ENCODE results near the gene RNU6-1.

RNU6-1 gene

DNA sequence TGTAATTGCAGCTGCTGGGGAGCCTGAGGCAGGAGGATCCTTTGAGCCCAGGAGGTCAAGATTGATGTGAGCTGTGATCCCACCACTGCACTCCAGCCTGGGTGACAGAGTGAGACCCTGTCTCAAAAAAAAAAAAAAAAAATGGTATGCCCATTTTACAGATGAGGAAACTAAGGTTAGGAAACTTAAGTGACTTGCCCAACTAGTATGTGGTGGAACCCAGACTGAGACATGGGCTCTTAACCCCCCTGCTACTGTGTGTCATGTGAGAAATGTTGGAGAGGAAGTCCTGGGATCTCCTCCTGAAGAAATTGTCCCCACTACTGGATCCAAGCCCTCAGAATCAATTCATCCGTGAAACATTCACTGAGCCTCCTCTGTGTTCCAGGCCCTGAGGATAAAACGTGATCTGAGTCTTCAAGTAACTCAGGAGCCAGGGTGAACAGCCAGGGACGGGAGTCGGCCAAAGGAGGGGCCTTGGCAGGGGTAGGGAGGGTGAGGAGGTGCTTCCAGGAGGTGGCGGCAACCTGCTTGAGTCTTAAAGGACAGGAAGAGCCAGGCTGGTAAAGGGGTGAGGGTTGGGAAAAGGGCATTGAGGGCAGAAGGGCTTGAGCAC is 19.6 kb upstream of the RNU6-1 start:
- no peaks in the 10 kb centered on the region for H3K27me3 ChIP-seq
- TF ChIP-seq Cebpa-rat (IDR thresholded peaks at IDR 0.05): no peak
- no peak overlapping the region for H3K4me3 ChIP-seq
- H3K27ac ChIP-seq: 0 out of 2 replicates have a peak overlapping the region, but pooled peaks have one; percentile 9
- H3K36me3 ChIP-seq: no peaks in the 10 kb centered on the region
- H3K4me2 ChIP-seq: peak overlapping the region; percentile 54
- no peaks in the 10 kb centered on the region for H3K9me3 ChIP-seq
- H3K4me1 ChIP-seq: peaks cover 43% of the 10 kb centered on the region
- H4K20me1 ChIP-seq: no peaks in the 10 kb centered on the region
- H3K9ac ChIP-seq: no peak overlapping the region

DNA sequence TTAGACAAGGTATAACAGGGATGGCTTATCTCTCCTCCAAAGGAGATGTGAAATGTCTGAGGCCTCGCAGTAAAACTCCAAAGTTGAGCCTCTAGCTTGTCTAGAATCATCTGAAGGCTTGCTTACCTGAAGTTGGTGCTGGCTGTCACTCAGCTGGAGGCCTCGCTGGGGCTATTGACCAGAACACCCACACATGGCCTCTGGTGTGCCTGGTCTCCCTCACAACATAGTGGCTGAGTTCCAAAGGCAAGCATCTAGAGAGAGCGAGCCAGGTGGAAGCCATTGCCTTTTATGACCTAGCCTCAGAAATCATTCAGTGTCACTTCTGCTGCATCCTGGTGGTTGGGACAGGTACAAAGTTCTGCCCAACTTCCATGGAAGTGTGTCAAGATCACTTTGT is 17.4 kb upstream of the RNU6-1 start:
- Histone ChIP-seq H3K9me3 (no peaks in the 10 kb centered on the region), H3K27me3 (no peaks in the 10 kb centered on the region), H3K4me2 (no peak overlapping the region), H4K20me1 (no peaks in the 10 kb centered on the region), H3K27ac (no peak overlapping the region), H3K36me3 (no peaks in the 10 kb centered on the region), H3K4me1 (peaks cover 43% of the 10 kb centered on the region), H3K4me3 (no peak overlapping the region), H3K9ac (no peak overlapping the region)
- no peak for TF ChIP-seq Cebpa-rat (IDR thresholded peaks at IDR 0.05)

DNA sequence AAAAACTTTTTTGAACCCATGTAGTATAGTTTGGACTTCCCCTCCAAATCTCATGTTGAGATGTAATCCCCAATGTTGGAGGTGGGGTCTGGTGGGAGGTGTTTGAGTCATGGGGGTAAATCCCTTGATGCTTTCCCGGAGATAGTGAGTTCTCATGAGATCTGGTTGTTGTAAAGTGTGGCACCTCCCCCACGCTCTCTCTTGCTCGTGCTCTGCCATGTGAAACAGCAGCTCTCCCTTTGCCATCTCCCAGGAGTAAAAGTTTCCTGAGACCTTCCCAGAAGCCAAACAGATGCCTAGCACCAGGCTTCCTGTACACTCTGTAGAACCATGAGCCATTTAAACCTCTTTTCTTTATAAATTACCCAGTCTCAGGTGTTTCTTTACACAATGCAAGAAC is 16.0 kb upstream of the RNU6-1 start:
- Histone ChIP-seq H3K9ac (no peak overlapping the region), H3K36me3 (no peaks in the 10 kb centered on the region), H3K4me2 (peak overlapping the region; percentile 46), H3K9me3 (no peaks in the 10 kb centered on the region), H3K4me3 (no peak overlapping the region), H3K27ac (no peak overlapping the region; the same call in 1 of the 2 replicates), H3K27me3 (no peaks in the 10 kb centered on the region), H3K4me1 (peaks cover 57% of the 10 kb centered on the region), H4K20me1 (no peaks in the 10 kb centered on the region)
- no peak for TF ChIP-seq Cebpa-rat (IDR thresholded peaks at IDR 0.05)

DNA sequence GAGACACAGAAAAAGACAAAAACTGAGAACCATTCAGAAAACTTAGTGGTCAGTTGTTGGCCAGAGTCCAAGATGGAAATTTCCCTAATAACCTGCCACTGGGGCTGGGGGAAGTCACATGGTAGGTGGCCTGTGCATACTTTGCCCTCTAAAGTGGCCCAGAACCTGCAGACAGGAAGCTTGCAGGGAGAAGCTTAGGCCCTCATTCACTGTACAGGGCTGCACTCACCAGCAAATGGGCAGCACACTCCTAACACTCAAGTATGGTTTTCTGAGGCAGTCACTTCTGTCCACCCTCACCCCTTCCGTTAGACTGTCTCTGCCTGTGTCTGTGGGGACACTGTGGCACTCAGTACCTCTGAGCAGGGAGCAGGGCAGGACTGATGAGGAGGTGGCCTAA is 14.5 kb upstream of the RNU6-1 start:
- Histone ChIP-seq H3K9ac (no peak overlapping the region), H3K4me3 (no peak overlapping the region), H3K4me2 (no peak overlapping the region), H3K27ac (no peak overlapping the region), H3K9me3 (0 out of 2 replicates have a peak, but pooled peaks cover 3% of the 10 kb centered on the region), H3K27me3 (no peaks in the 10 kb centered on the region), H3K36me3 (no peaks in the 10 kb centered on the region), H4K20me1 (no peaks in the 10 kb centered on the region), H3K4me1 (peaks cover 51% of the 10 kb centered on the region)
- TF ChIP-seq Cebpa-rat (IDR thresholded peaks at IDR 0.05): no peak

DNA sequence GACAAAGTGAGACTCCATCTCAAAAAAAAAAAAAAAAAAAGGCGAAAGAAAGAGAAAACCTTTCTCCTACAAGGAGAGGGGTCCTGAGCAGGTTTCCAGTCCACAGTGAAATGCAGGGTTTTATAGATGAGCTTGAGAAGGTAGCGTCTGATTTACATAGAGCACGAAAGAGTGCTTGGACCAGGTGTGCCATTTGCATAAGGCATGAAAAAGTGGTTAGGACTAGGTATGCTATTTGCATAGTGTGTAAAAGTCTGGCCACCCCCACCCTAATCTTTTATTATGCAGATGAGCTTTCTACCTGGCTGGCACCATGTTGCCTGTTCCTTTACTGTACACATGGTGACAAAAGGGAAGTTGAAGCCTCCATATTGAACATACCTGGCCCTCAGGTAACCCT is 13.6 kb upstream of the RNU6-1 start:
- Histone ChIP-seq H3K27me3 (no peaks in the 10 kb centered on the region), H3K4me2 (no peak overlapping the region; the same call in 1 of the 2 replicates), H3K9me3 (0 out of 2 replicates have a peak, but pooled peaks cover 4% of the 10 kb centered on the region), H3K4me3 (no peak overlapping the region), H3K4me1 (peaks cover 57% of the 10 kb centered on the region), H4K20me1 (no peaks in the 10 kb centered on the region), H3K9ac (no peak overlapping the region), H3K27ac (no peak overlapping the region), H3K36me3 (no peaks in the 10 kb centered on the region)
- TF ChIP-seq Cebpa-rat (IDR thresholded peaks at IDR 0.05): no peak

DNA sequence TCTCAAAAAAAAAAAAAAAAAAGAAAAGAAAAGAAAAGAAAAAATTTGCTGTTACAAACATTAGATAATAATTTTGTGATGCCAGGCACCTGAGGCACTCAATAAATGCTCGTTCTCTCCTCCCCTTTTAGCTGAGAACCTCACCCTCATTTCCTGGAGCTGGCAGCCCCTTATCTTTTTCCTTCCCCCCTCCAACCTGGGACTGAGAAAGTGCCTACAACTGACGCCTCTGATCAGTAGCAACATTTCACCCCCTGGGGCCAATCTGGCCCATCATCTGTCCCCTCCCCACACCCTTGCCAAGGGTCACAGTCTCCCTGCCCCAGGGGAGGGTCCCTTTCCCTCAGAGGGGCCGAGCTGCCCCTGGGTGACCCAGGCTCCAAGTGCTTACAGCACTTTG is 12.6 kb upstream of the RNU6-1 start:
- Histone ChIP-seq H3K27me3 (no peaks in the 10 kb centered on the region), H3K9ac (no peak overlapping the region), H3K4me1 (peaks cover 64% of the 10 kb centered on the region), H3K27ac (peak overlapping the region; percentile 29; the same call in 1 of the 2 replicates), H3K36me3 (no peaks in the 10 kb centered on the region), H3K9me3 (0 out of 2 replicates have a peak, but pooled peaks cover 4% of the 10 kb centered on the region), H4K20me1 (no peaks in the 10 kb centered on the region), H3K4me2 (peak overlapping the region; percentile 57), H3K4me3 (no peak overlapping the region)
- no peak for TF ChIP-seq Cebpa-rat (IDR thresholded peaks at IDR 0.05)

DNA sequence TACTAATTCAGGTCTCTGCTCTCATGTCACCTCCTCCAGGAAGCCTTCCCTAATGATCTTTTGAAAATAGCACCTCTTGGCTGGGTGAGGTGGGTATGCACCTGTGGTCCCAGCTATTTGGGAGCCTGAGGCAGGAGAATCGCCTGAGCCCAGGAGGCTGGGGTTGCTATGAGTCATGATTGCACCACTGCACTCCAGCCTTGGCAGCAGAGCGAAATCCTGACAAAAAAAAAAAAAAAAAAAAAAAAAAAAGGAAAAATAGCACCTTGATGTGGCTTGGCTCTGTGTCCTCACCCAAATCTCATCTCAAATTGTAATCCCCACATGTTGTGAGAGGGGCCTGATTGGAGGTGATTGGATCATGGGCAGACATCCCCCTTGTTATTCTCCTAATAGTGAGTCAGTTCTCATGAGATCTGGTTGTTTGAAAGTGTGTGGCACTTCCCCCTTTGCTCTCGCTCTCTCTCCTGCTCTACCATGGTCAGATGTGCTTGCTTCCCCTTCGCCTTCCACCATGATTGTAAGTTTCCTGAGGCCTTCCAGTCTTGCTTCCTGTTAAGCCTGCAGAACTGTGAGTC is 11.2 kb upstream of the RNU6-1 start:
- Histone ChIP-seq H3K4me2 (peak overlapping the region; percentile 23), H3K4me1 (peaks cover 58% of the 10 kb centered on the region), H3K9me3 (0 out of 2 replicates have a peak, but pooled peaks cover 4% of the 10 kb centered on the region), H3K4me3 (no peak overlapping the region), H3K27ac (no peak overlapping the region), H3K9ac (no peak overlapping the region), H3K27me3 (no peaks in the 10 kb centered on the region), H4K20me1 (no peaks in the 10 kb centered on the region), H3K36me3 (no peaks in the 10 kb centered on the region)
- no peak for TF ChIP-seq Cebpa-rat (IDR thresholded peaks at IDR 0.05)

DNA sequence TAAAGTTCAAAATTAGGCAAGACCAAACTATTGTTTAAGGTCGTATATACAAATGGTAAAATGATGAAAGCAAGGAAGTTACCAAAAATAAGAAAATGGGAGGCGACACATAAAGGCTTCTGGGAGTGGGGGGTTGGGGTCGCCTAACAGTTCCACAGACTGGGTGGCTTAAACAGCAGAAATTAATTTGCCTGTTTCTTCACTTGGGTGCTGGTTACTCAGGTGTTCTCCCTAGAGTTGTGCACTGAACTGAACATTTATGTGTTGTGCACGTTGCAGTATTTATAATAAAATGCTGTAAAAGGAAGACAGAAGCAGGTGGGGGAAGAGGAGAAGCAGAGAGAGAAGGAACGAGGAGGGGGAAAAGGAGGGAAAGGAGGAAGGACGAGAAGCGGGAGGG is 10.5 kb upstream of the RNU6-1 start:
- no peaks in the 10 kb centered on the region for H3K36me3 ChIP-seq
- peak overlapping the region; percentile 23 for H3K4me2 ChIP-seq
- H4K20me1 ChIP-seq: no peaks in the 10 kb centered on the region
- TF ChIP-seq Cebpa-rat (IDR thresholded peaks at IDR 0.05): no peak
- no peak overlapping the region for H3K27ac ChIP-seq
- H3K9ac ChIP-seq: no peak overlapping the region
- no peaks in the 10 kb centered on the region for H3K27me3 ChIP-seq
- H3K4me3 ChIP-seq: no peak overlapping the region
- H3K9me3 ChIP-seq: 0 out of 2 replicates have a peak, but pooled peaks cover 4% of the 10 kb centered on the region
- peaks cover 51% of the 10 kb centered on the region for H3K4me1 ChIP-seq

DNA sequence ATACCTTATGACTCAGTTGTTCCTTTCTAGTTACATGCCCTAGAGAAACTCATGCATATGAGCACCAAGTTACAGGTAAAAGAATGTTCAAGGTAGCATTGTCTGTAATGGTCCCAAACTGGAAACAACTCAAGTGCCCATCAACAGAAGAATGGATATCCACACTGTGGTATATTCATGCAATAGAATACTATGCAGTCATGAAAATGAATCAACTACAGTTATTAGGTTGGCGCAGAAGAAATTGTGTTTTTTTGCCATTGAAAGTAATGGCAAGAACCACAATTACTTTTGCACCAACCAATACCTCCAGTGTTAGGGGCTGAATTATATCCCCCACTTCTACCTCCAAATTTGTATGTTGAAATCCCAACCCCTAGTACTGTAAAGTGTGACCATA is 9.7 kb upstream of the RNU6-1 start:
- Histone ChIP-seq H3K4me2 (no peak overlapping the region), H4K20me1 (no peaks in the 10 kb centered on the region), H3K9ac (no peak overlapping the region), H3K4me1 (peaks cover 49% of the 10 kb centered on the region), H3K27me3 (no peaks in the 10 kb centered on the region), H3K9me3 (0 out of 2 replicates have a peak, but pooled peaks cover 4% of the 10 kb centered on the region), H3K4me3 (no peak overlapping the region), H3K27ac (no peak overlapping the region), H3K36me3 (no peaks in the 10 kb centered on the region)
- no peak for TF ChIP-seq Cebpa-rat (IDR thresholded peaks at IDR 0.05)

DNA sequence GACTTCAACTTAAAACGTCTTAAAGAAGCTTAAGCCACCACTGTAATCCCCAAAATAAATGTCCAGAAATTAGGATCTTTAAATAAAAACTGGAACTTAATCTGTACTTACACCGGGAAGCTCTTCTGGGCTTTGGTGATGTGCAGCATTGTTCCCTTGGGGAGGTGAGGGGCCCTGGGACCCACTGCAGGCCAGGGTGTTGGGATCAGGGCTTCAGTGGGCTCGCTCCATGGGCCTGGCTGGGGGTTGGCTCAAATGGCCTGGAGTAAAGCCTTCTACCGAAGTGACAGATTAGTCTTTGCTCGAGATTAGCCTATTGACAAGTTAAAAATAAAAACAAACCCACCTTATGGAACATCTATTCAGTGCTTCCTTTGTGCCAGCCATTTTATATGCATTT is 6.1 kb upstream of the RNU6-1 start:
- no peak overlapping the region for H3K4me2 ChIP-seq
- no peak for TF ChIP-seq Cebpa-rat (IDR thresholded peaks at IDR 0.05)
- H4K20me1 ChIP-seq: no peaks in the 10 kb centered on the region
- H3K27ac ChIP-seq: no peak overlapping the region
- no peak overlapping the region for H3K9ac ChIP-seq
- no peaks in the 10 kb centered on the region for H3K27me3 ChIP-seq
- H3K9me3 ChIP-seq: 0 out of 2 replicates have a peak, but pooled peaks cover 4% of the 10 kb centered on the region
- H3K4me1 ChIP-seq: peaks cover 44% of the 10 kb centered on the region
- no peak overlapping the region for H3K4me3 ChIP-seq
- no peaks in the 10 kb centered on the region for H3K36me3 ChIP-seq

All from BLaER1 (cell line).